A549 (cell line): ENCODE results near the gene KLHDC8B. TPM values are rescaled to one million over a fixed set of nuclear protein-coding genes. Genes with fewer than 3 reads are reported as not detected.
A peak's percentile ranks its signal among the peaks of the same experiment; 100 is the strongest.
"Not testable (repeated sequence)": the region's sequence is repeated elsewhere in the genome, so short reads cannot be mapped to it uniquely, and the experiment has no call there.

ENCODE experiments used
- ATAC-seq, 2 experiments: fragments of 200-7000 bp in 1 of 2; fragments of >200 bp in 1 of 2; cut with Nextera tagmentation in 1 of 2; cut with Tn5 transposase in 1 of 2; 3 replicates each; pipeline versions ENCODE4 v1.8.0 to v1.9.1; 2018 to 2020; ENCODE audit warnings: mild to moderate bottlenecking in 1 of 2, moderate library complexity in 1 of 2
- CTCF ChIA-PET: fragments of 300-600 bp; sonication (Branson Sonifier 250); formaldehyde crosslinking; extraction: SDS; loops from one replicate; lab custom pipeline; 2021; ENCODE audit warnings: antibody characterized with exemption, inconsistent platforms; lab: Yijun Ruan, JAX
- POLR2A ChIA-PET: fragments of 350-600 bp; formaldehyde crosslinking; extraction: SDS; loops from one replicate; lab custom pipeline; 2021; ENCODE audit warnings: antibody characterized with exemption, inconsistent platforms; lab: Yijun Ruan, JAX
- DNase-seq, 2 experiments: peaks; one replicate each; pipeline versions ENCODE4 v3.0.0 to v3.0.0-alpha.2; 2011 to 2016; ENCODE audit warnings: low read depth in 1 of 2, low spot score in 1 of 2
- FAIRE-seq: peaks from 2 replicates; lab custom pipeline; 2011; peaks lifted over from hg19 to GRCh38; lab: Jason Lieb, UNC
- H3K27ac ChIP-seq, 2 experiments: fragments of >200 bp; sonication (Bioruptor Twin); formaldehyde crosslinking; 3 replicates each; pipeline ENCODE4 v1.5.1; 2016 to 2017
- H3K4me1 ChIP-seq: fragments of >200 bp; sonication (Bioruptor Twin); formaldehyde crosslinking; 3 replicates; pipeline ENCODE4 v1.6.1; 2016
- H3K4me2 ChIP-seq: fragments of >200 bp; sonication (Bioruptor Twin); formaldehyde crosslinking; 3 replicates; pipeline ENCODE4 v1.6.1; 2016
- H3K4me3 ChIP-seq: fragments of >200 bp; sonication (Bioruptor Twin); formaldehyde crosslinking; 3 replicates; pipeline ENCODE4 v1.5.1; 2016
- H3K9me3 ChIP-seq: fragments of >200 bp; sonication (Bioruptor Twin); formaldehyde crosslinking; 3 replicates; pipeline ENCODE4 v1.6.1; 2016
- CEBPB ChIP-seq, 2 experiments: fragments of >200 bp in 1 of 2; sonication (Bioruptor Twin) in 1 of 2; formaldehyde crosslinking in 1 of 2; IDR thresholded peaks; 2 replicates each; pipeline ENCODE4 v1.6.1; 2012 to 2016
- EHF ChIP-seq: fragments of 250-450 bp; sonication (Bioruptor Pico); IDR thresholded peaks from 2 replicates; pipeline ENCODE4 v1.5.0; 2020; ENCODE audit warnings: mild to moderate bottlenecking
- FOSB ChIP-seq: fragments of 250-450 bp; sonication (Bioruptor Pico); IDR thresholded peaks from 2 replicates; pipeline ENCODE4 v1.5.0; 2020; ENCODE audit warnings: mild to moderate bottlenecking, moderate library complexity
- FOSL2 ChIP-seq, 2 experiments: fragments of 450-650 bp in 1 of 2; fragments of >200 bp in 1 of 2; sonication (Bioruptor Twin) in 1 of 2; formaldehyde crosslinking; IDR thresholded peaks; 2 replicates each; pipeline versions ENCODE4 v1.5.0 to v1.6.1; 2016 to 2020; ENCODE audit warnings: mild to moderate bottlenecking in 1 of 2, moderate library complexity in 1 of 2
- GATA3 ChIP-seq: IDR thresholded peaks from 2 replicates; pipeline ENCODE4 v1.6.1; 2012; ENCODE audit warnings: borderline replicate concordance
- HOXB5 ChIP-seq: fragments of 250-450 bp; sonication (Bioruptor Pico); IDR thresholded peaks from 2 replicates; pipeline ENCODE4 v1.5.0; 2020; ENCODE audit warnings: mild to moderate bottlenecking, moderate library complexity
- JUN ChIP-seq, 2 experiments: fragments of >200 bp; sonication (Bioruptor Twin); formaldehyde crosslinking; IDR thresholded peaks; 2 replicates in 1 of 2; 3 replicates in 1 of 2; pipeline ENCODE4 v1.6.1; 2016 to 2017
- JUNB ChIP-seq: fragments of >200 bp; sonication (Bioruptor Twin); formaldehyde crosslinking; IDR thresholded peaks from 2 replicates; pipeline ENCODE4 v1.6.1; 2016
- MAFK ChIP-seq: fragments of 450-650 bp; IDR thresholded peaks from 2 replicates; pipeline ENCODE4 v1.6.1; 2014; ENCODE audit not compliant: partially characterized antibody
- MAX ChIP-seq: IDR thresholded peaks from 2 replicates; pipeline ENCODE4 v1.6.1; 2012
- NFE2L2 ChIP-seq: fragments of 150-350 bp; conservative IDR thresholded peaks from 2 replicates; pipeline ENCODE4 v1.6.1; 2014; ENCODE audit warnings: low read length
- NR3C1 ChIP-seq: fragments of >200 bp; sonication (Bioruptor Twin); formaldehyde crosslinking; IDR thresholded peaks from 3 replicates; pipeline ENCODE4 v1.6.1; 2017
- POLR2AphosphoS2 ChIP-seq: conservative IDR thresholded peaks from 2 replicates; pipeline ENCODE4 v1.6.1; 2012; ENCODE audit warnings: low read length, improper control_type of control experiment, inconsistent platforms
- RCOR1 ChIP-seq: fragments of 150-350 bp; IDR thresholded peaks from 2 replicates; pipeline ENCODE4 v1.6.1; 2014; ENCODE audit warnings: antibody characterized with exemption, low read length, low read depth
- RFX5 ChIP-seq: fragments of 450-650 bp; IDR thresholded peaks from 2 replicates; pipeline ENCODE4 v1.7.1; 2014; ENCODE audit warnings: antibody characterized with exemption, mild to moderate bottlenecking, moderate library complexity
- WGBS: methylation state at CpG from one replicate; pipeline ENCODE4 v1.1.6; 2017; ENCODE audit errors: missing lambda C conversion rate; 5-methylcytosine and 5-hydroxymethylcytosine counted together
- polyA plus RNA-seq, 4 experiments: library from polyadenylated mRNA; depleted of rRNA in 3 of 4; stranded (reverse); fragments of >200 nt; fragmentation: RNase III in 1 of 4; extraction: RNeasy Plus Mini Kit Qiagen cat#74134 plus additional on column Dnase treatment in 1 of 4; gene quantifications; 2 replicates in 3 of 4; 3 replicates in 1 of 4; pipeline ENCODE4 v1.2.3, GENCODE V29; 2011 to 2017

Gene KLHDC8B
- polyA plus RNA-seq, 2 of the 4 experiments (the other 2 are of a cell fraction) = 7.4 to 9.9 TPM

DNA sequence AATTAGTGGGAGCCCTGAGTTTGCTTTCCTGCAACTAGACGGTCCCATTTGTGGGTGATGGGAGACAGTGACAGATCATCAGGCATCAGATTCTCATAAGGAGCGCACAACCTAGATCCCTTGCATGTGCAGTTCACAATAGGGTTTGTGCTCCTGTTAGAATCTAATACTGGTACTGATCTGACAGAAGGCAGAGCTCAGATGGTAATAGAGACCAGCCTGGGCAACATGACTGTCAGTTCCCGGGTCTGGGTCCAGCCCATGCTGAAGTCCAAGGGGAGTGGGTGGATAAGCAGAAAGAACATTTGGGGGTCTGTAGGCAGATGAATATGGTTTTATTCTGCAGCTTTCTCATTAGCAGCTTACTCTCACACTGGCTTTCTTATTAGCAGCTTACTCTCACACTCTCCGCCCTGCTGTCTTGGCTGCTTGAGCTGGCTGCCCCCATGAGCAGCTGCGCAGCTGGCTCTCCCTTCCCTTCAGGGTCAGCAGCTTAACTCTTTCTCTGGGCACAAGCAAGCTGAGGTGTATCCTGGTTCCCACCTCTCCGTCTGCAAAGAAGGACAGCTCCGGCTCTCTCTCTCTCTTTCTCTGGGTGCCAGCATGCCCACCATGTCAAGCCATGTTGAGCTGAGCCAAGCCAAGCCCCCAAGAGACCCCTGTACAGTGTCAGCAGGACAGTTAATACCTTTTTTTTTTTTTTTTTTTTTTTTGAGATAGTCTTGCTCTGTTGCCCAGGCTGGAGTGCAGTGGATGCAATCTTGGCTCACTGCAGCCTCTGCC is 46.5 kb downstream of the KLHDC8B start:
- no peak for FAIRE-seq
- CTCF ChIA-PET = no interaction called here
- TF ChIP-seq FOSB (no peak), POLR2AphosphoS2 (no peak)
- peak; percentile 19 to 51; a peak in 4 of 6 replicates for ATAC-seq
- peaks cover 17% of the 10 kb centered on the region for H3K4me1 ChIP-seq
- POLR2A ChIA-PET = no interaction called here
- 93% methylated on average over 7 of the region's 7 CpGs for WGBS
- peak overlapping the region; percentile 79 to 91 for H3K27ac ChIP-seq
- H3K9me3 ChIP-seq = peaks cover 6% of the 10 kb centered on the region; the same call in 1 of the 3 replicates
- H3K4me3 ChIP-seq = no peak overlapping the region
- H3K4me2 ChIP-seq = peak overlapping the region; percentile 44
- DNase-seq = no peak

GRCh38 chr3:49218471-49218989 is 47.1 kb downstream of the KLHDC8B start:
- H3K4me1 ChIP-seq = peaks cover 17% of the 10 kb centered on the region
- H3K4me3 ChIP-seq; CTCF ChIA-PET; POLR2A ChIA-PET; H3K9me3 ChIP-seq; TF ChIP-seq FOSL2 (IDR thresholded peaks at IDR 0.05): not testable (repeated sequence)
- DNase-seq (peak; percentile 4 to 94), ATAC-seq (peak; percentile 56 to 89), FAIRE-seq (peak; percentile 93)
- 9% methylated on average over 6 of the region's 6 CpGs for WGBS
- peak overlapping the region; percentile 79 to 91 for H3K27ac ChIP-seq
- peak overlapping the region; percentile 44 for H3K4me2 ChIP-seq
- peak; percentile 3 to 57; a peak in 2 of 4 replicates for TF ChIP-seq CEBPB (IDR thresholded peaks at IDR 0.05)
- TF ChIP-seq MAX = peak; percentile 72
- peak; percentile 84 for TF ChIP-seq FOSL2 (CRISPR knock-in tag; IDR thresholded peaks at IDR 0.05)
- TF ChIP-seq JUN (IDR thresholded peaks at IDR 0.05) = peak in 1 of 2 experiments; percentile 55; a peak in 1 of 5 replicates
- peak; percentile 38; the same call in 1 of the 2 replicates for TF ChIP-seq JUNB
- peak; percentile 100 for TF ChIP-seq MAFK
- TF ChIP-seq RFX5 = peak; percentile 77
- TF ChIP-seq HOXB5 (CRISPR knock-in tag) = peak; percentile 38; the same call in 1 of the 2 replicates
- peak; percentile 98 for TF ChIP-seq NFE2L2

DNA sequence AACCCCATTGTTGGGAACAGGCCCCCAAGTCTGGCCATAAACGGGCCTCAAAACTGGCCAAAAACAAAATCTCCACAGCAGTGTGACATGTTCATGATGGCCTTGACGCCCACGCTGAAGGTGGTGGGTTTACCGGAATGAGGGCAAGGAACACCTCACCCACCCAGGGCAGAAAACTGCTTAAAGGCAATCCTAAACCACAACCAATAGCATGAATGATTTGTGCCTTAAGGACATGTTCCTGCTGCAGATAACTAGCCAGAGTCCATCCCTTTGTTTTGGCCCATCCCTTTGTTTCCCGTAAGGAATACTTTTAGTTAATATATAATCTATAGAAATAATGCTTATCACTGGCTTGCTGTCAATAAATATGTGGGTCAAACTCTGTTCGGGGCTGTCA is 47.7 kb downstream of the KLHDC8B start:
- no peak overlapping the region; the same call in 2 of the 3 replicates for H3K4me2 ChIP-seq

GRCh38 chr3:49220985-49221563 is 49.7 kb downstream of the KLHDC8B start:
- DNase-seq, H3K4me3 ChIP-seq, H3K9me3 ChIP-seq, POLR2A ChIA-PET, FAIRE-seq, H3K4me2 ChIP-seq, H3K27ac ChIP-seq, ATAC-seq: not testable (repeated sequence)
- CTCF ChIA-PET = interaction anchor here (1.0 kb wide), 1 partner anchor 452 kb away, joined by 3 read pairs; no protein-coding TSS in a partner anchor
- peak; percentile 92 for TF ChIP-seq MAFK
- 93% methylated on average over 5 of the region's 6 CpGs for WGBS
- peaks cover 17% of the 10 kb centered on the region for H3K4me1 ChIP-seq

More for the DNA sequence above, 47.7 kb downstream of the KLHDC8B start:
- ATAC-seq (no peak), FAIRE-seq (no peak), DNase-seq (no peak)
- H3K4me1 ChIP-seq = peaks cover 17% of the 10 kb centered on the region
- peaks cover 6% of the 10 kb centered on the region; the same call in 1 of the 3 replicates for H3K9me3 ChIP-seq
- WGBS = 83% methylated on average over 6 of the region's 6 CpGs
- H3K4me3 ChIP-seq = no peak overlapping the region
- ChIA-PET CTCF (interaction anchor here (1.5 kb wide), 1 partner anchor 47 kb away, joined by 5 read pairs; the partner anchor contains the start of gene KLHDC8B), POLR2A (no interaction called here)
- H3K27ac ChIP-seq = peak overlapping the region; percentile 79 to 91
- TF ChIP-seq NFE2L2 (no peak), RCOR1 (no peak), NR3C1 (no peak), EHF (CRISPR knock-in tag) (no peak), POLR2AphosphoS2 (no peak), GATA3 (no peak)
